ENCODE results near the gene ZNF385A.

ZNF385A gene

DNA sequence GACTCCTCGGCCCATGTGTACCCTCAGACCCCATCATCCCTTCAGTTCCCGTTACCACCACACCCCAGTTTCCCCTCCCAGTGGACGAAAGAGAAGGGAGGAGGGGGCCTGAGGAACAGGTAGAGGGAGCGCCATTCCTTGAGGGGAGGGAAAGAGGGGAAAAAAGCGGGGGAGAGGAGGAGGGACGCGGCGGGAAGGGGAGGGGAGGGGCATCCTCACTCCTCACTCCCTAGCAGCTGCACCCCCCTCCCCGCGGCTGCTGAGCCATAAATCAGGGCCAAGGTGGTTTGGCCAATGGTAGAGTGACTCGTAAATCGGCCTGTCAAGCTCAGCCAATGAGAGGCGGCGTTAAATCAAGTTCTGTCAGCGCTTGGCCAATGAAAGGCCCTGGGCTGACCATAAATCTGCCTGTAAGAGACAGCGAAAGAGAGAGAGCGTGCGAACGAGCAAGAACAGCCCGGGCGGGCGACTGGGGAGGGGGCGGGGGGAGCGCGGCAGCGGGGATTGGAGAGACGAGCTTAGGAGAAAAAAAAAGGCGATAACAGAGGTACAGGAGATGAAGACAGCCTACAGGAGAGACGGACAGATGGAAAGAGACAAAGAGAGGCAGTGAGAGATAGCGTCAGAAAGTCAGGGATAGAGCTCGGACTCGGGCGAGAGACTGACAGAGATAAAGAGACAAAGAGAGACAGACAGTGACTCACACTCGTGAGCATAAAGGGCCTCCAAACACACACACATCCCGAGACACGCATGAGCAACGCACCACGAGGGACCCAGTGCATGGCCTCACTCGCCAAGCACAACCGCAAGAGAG is 25.4 kb downstream of the ZNF385A start:
- Histone ChIP-seq H4K8ac (ENCODE audit: low read depth, low read length) (peak overlapping the region; percentile 92), H3K4me3 (ENCODE audit: low read depth, low read length) (peak overlapping the region; percentile 70), H3K18ac (ENCODE audit: low read length) (peak overlapping the region; percentile 92), H3K23ac (ENCODE audit: low read length) (no peak overlapping the region), H3K4ac (ENCODE audit: low read depth, low read length) (peak overlapping the region; percentile 75), H2AFZ (ENCODE audit: insufficient read depth, low read length, poor library complexity) (peak overlapping the region; percentile 81), H2AK5ac (ENCODE audit: low read length) (peak overlapping the region; percentile 91), H3K4me2 (ENCODE audit: low read length) (peak overlapping the region; percentile 84), H3K9me3 (ENCODE audit: insufficient read depth, low read depth, low read length) (peaks cover 2% of the 10 kb centered on the region), H4K12ac (ENCODE audit: low read depth, low read length) (peak overlapping the region; percentile 84), H2BK120ac (ENCODE audit: insufficient read depth, low read length, poor library complexity) (peak overlapping the region; percentile 84), H3K36me3 (ENCODE audit: control insufficient read depth in 1 of 2, insufficient read depth in 2 of 2, low read length in 2 of 2) (no peaks in the 10 kb centered on the region), H3K79me1 (ENCODE audit: low read length) (peaks cover 22% of the 10 kb centered on the region), H3K9ac (ENCODE audit: low read length) (peak overlapping the region; percentile 36), H3K27me3 (ENCODE audit: insufficient read depth, low read length) (no peaks in the 10 kb centered on the region), H4K91ac (ENCODE audit: low read depth, low read length) (peak overlapping the region; percentile 99), H3K14ac (ENCODE audit: low read length) (peak overlapping the region; percentile 92), H3K27ac (ENCODE audit: low read depth, low read length) (peak overlapping the region; percentile 97), H3K79me2 (ENCODE audit: control insufficient read depth, insufficient read depth, low read length, poor library complexity) (peaks cover 3% of the 10 kb centered on the region), H3K4me1 (ENCODE audit: control insufficient read depth in 1 of 2, insufficient read depth in 2 of 2, low read length in 2 of 2) (peaks cover 35 to 46% of the 10 kb centered on the region in 2 experiments), H2BK5ac (ENCODE audit: low read depth, low read length, poor library complexity) (peak overlapping the region; percentile 91), H2BK12ac (ENCODE audit: low read length) (peak overlapping the region; percentile 89)
- DNase-seq: peak; percentile 98 to 99
- WGBS (ENCODE audit: extremely low coverage, insufficient coverage, insufficient read length): no CpG with 5 or more reads among the region's 40 CpGs

DNA sequence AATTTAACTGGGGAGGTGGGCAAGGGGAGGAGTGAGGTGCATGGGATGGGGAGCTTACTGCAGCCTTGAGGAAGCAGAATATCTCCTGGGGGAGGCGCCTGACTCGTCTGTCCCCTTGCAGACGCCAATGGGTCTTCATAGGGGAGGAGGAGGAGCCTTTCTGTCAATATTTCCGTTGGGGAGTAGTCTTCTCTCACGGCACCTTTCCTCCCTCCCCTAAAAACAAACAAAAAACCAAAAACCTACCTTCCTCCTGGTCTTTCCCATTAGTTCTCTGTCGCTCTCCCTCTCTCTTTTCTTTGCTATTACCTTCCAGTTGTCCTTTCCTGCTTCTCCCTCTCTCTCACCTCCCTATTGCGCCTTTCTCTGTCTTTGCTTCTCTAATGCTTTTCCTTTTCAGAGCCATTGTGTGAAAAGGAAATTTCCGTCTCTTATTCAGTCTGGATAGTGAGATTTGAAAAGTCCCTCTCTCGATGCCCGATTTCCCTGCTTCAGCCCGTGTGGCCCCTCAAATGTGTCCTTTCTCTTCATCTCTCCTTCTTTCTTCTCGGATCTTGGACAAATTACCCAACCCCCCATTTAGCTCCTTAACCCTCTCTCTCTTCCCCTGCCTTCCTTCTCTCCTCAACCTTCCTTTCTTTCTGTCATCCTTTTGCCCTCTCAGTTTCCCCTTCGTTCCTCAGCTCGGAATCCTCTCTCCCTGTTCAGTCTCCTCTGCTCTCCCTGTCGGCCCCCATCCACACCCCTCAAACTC is 26.2 kb downstream of the ZNF385A start:
- WGBS (ENCODE audit: extremely low coverage, insufficient coverage, insufficient read length): no CpG with 5 or more reads among the region's 15 CpGs
- Histone ChIP-seq H3K36me3 (ENCODE audit: control insufficient read depth in 1 of 2, insufficient read depth in 2 of 2, low read length in 2 of 2) (no peaks in the 10 kb centered on the region), H4K91ac (ENCODE audit: low read depth, low read length) (peak overlapping the region; percentile 99)

DNA sequence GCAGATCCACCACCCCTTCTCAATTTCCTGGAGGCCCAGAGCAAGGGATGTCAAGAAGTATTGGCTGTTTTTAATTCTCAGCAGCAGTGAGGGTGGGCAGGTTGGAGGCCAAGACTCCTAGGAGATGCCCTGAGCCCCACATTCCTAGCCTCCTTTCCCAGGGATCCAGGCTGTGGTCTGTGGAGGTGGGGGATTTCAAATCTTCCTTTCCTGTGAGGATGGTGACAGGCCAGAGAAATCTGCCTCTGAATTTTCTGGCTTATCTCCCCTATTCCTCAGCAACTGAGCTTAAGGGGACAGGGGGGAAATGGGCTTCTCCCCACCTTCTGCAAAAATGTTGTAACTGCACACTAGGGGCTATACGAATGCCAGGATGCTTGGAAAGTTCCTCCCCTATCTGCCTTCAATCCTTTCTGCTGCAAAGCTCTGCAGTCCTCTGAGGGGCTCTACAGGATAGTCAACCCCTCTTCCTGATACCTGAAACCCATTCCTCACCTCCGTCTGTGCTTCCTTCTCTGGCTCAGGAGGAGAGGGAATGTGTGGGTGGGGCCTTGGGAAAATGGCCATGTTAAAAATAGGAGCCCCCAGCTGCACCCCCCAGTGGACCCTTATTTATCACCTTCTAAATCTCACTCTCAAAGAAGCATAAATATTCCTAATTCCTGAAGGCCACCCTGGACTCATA is 26.9 kb downstream of the ZNF385A start:
- peaks cover 22% of the 10 kb centered on the region for H3K79me1 ChIP-seq (ENCODE audit: low read length)
- no CpG with 5 or more reads among the region's 2 CpGs for WGBS (ENCODE audit: extremely low coverage, insufficient coverage, insufficient read length)

More for the DNA sequence above, 26.2 kb downstream of the ZNF385A start:
- H2AFZ ChIP-seq (ENCODE audit: insufficient read depth, low read length, poor library complexity): peak overlapping the region; percentile 62
- peak overlapping the region; percentile 46 for H2AK5ac ChIP-seq (ENCODE audit: low read length)
- H3K9me3 ChIP-seq (ENCODE audit: insufficient read depth, low read depth, low read length): peaks cover 2% of the 10 kb centered on the region
- H3K79me1 ChIP-seq (ENCODE audit: low read length): peaks cover 22% of the 10 kb centered on the region
- H3K79me2 ChIP-seq (ENCODE audit: control insufficient read depth, insufficient read depth, low read length, poor library complexity): peaks cover 3% of the 10 kb centered on the region
- peak overlapping the region; percentile 72 for H3K27ac ChIP-seq (ENCODE audit: low read depth, low read length)
- peak overlapping the region; percentile 82 for H4K8ac ChIP-seq (ENCODE audit: low read depth, low read length)
- H2BK120ac ChIP-seq (ENCODE audit: insufficient read depth, low read length, poor library complexity): peak overlapping the region; percentile 67
- H3K4me3 ChIP-seq (ENCODE audit: low read depth, low read length): peak overlapping the region; percentile 70
- H3K27me3 ChIP-seq (ENCODE audit: insufficient read depth, low read length): no peaks in the 10 kb centered on the region
- peak overlapping the region; percentile 13 for H2BK12ac ChIP-seq (ENCODE audit: low read length)
- peak overlapping the region; percentile 92 for H3K14ac ChIP-seq (ENCODE audit: low read length)
- H3K4me2 ChIP-seq (ENCODE audit: low read length): peak overlapping the region; percentile 84
- peaks cover 35 to 48% of the 10 kb centered on the region in 2 experiments for H3K4me1 ChIP-seq (ENCODE audit: control insufficient read depth in 1 of 2, insufficient read depth in 2 of 2, low read length in 2 of 2)
- peak overlapping the region; percentile 81 for H4K12ac ChIP-seq (ENCODE audit: low read depth, low read length)
- no peak overlapping the region for H3K23ac ChIP-seq (ENCODE audit: low read length)
- peak overlapping the region; percentile 79 for H3K18ac ChIP-seq (ENCODE audit: low read length)
- peak overlapping the region; percentile 36 for H3K9ac ChIP-seq (ENCODE audit: low read length)
- peak overlapping the region; percentile 50 for H3K4ac ChIP-seq (ENCODE audit: low read depth, low read length)
- peak overlapping the region; percentile 89 for H2BK5ac ChIP-seq (ENCODE audit: low read depth, low read length, poor library complexity)
- no peak for DNase-seq

DNA sequence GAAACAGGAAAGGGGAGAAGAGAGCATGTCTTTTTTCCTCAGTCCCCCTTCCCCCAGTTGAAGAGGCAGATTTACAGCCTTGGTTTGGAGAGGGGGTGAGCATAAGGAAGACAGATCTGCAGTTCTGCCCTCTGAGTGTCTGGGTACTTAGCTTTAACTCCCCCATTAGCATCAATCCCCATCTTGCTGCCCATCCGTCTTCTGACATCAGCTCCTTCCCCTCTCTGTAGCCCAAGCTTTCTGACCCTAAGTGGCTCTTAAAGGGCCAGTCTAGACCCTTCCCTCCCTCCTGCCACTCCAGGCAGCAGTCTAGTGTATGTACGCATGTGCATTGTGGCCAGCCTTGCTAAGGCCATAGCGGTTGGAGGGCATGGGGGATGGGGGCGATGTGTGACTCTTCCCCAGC is 27.6 kb downstream of the ZNF385A start:
- peak overlapping the region; percentile 26 for H3K18ac ChIP-seq (ENCODE audit: low read length)
- H2AFZ ChIP-seq (ENCODE audit: insufficient read depth, low read length, poor library complexity): no peak overlapping the region
- no CpG with 5 or more reads among the region's 4 CpGs for WGBS (ENCODE audit: extremely low coverage, insufficient coverage, insufficient read length)
- H4K8ac ChIP-seq (ENCODE audit: low read depth, low read length): peak overlapping the region; percentile 17
- no peak for DNase-seq
- H3K9ac ChIP-seq (ENCODE audit: low read length): no peak overlapping the region
- H3K14ac ChIP-seq (ENCODE audit: low read length): no peak overlapping the region
- H2BK120ac ChIP-seq (ENCODE audit: insufficient read depth, low read length, poor library complexity): no peak overlapping the region
- H4K91ac ChIP-seq (ENCODE audit: low read depth, low read length): peak overlapping the region; percentile 61
- no peak overlapping the region for H2BK5ac ChIP-seq (ENCODE audit: low read depth, low read length, poor library complexity)
- no peak overlapping the region for H3K27ac ChIP-seq (ENCODE audit: low read depth, low read length)
- no peak overlapping the region for H4K12ac ChIP-seq (ENCODE audit: low read depth, low read length)
- no peaks in the 10 kb centered on the region for H3K9me3 ChIP-seq (ENCODE audit: insufficient read depth, low read depth, low read length)
- H3K4me2 ChIP-seq (ENCODE audit: low read length): no peak overlapping the region
- H3K4me1 ChIP-seq (ENCODE audit: control insufficient read depth in 1 of 2, insufficient read depth in 2 of 2, low read length in 2 of 2): peaks cover 43 to 57% of the 10 kb centered on the region in 2 experiments
- no peaks in the 10 kb centered on the region for H3K36me3 ChIP-seq (ENCODE audit: control insufficient read depth in 1 of 2, insufficient read depth in 2 of 2, low read length in 2 of 2)
- peaks cover 3% of the 10 kb centered on the region for H3K79me2 ChIP-seq (ENCODE audit: control insufficient read depth, insufficient read depth, low read length, poor library complexity)
- H3K4me3 ChIP-seq (ENCODE audit: low read depth, low read length): no peak overlapping the region
- no peak overlapping the region for H3K4ac ChIP-seq (ENCODE audit: low read depth, low read length)
- peaks cover 22% of the 10 kb centered on the region for H3K79me1 ChIP-seq (ENCODE audit: low read length)
- no peak overlapping the region for H3K23ac ChIP-seq (ENCODE audit: low read length)
- no peaks in the 10 kb centered on the region for H3K27me3 ChIP-seq (ENCODE audit: insufficient read depth, low read length)
- H2BK12ac ChIP-seq (ENCODE audit: low read length): no peak overlapping the region
- peak overlapping the region; percentile 6 for H2AK5ac ChIP-seq (ENCODE audit: low read length)

More for the DNA sequence above, 26.9 kb downstream of the ZNF385A start:
- Histone ChIP-seq H3K18ac (ENCODE audit: low read length) (no peak overlapping the region), H3K27ac (ENCODE audit: low read depth, low read length) (peak overlapping the region; percentile 21), H3K79me2 (ENCODE audit: control insufficient read depth, insufficient read depth, low read length, poor library complexity) (peaks cover 3% of the 10 kb centered on the region), H3K4me2 (ENCODE audit: low read length) (peak overlapping the region; percentile 84), H3K36me3 (ENCODE audit: control insufficient read depth in 1 of 2, insufficient read depth in 2 of 2, low read length in 2 of 2) (no peaks in the 10 kb centered on the region), H3K4me3 (ENCODE audit: low read depth, low read length) (no peak overlapping the region), H3K4me1 (ENCODE audit: control insufficient read depth in 1 of 2, insufficient read depth in 2 of 2, low read length in 2 of 2) (peaks cover 38 to 51% of the 10 kb centered on the region in 2 experiments), H2AK5ac (ENCODE audit: low read length) (peak overlapping the region; percentile 82), H4K12ac (ENCODE audit: low read depth, low read length) (no peak overlapping the region), H4K91ac (ENCODE audit: low read depth, low read length) (peak overlapping the region; percentile 61), H3K4ac (ENCODE audit: low read depth, low read length) (no peak overlapping the region), H2BK5ac (ENCODE audit: low read depth, low read length, poor library complexity) (peak overlapping the region; percentile 18), H3K23ac (ENCODE audit: low read length) (no peak overlapping the region), H3K27me3 (ENCODE audit: insufficient read depth, low read length) (no peaks in the 10 kb centered on the region), H3K9me3 (ENCODE audit: insufficient read depth, low read depth, low read length) (no peaks in the 10 kb centered on the region), H2BK12ac (ENCODE audit: low read length) (no peak overlapping the region), H2AFZ (ENCODE audit: insufficient read depth, low read length, poor library complexity) (no peak overlapping the region), H3K14ac (ENCODE audit: low read length) (no peak overlapping the region), H2BK120ac (ENCODE audit: insufficient read depth, low read length, poor library complexity) (peak overlapping the region; percentile 8), H3K9ac (ENCODE audit: low read length) (no peak overlapping the region), H4K8ac (ENCODE audit: low read depth, low read length) (peak overlapping the region; percentile 40)
- no peak for DNase-seq
